ENCODE results near the gene TXNDC2. TPM values are rescaled to one million over a fixed set of nuclear protein-coding genes. Genes with fewer than 3 reads are reported as not detected.

The TXNDC2 gene
- total RNA-seq (under 1 TPM; under 0.01 to 0.09 TPM), polyA plus RNA-seq (not detected)

- no peak for DNase-seq (ENCODE audit: low spot score)
These were observed at the start of gene TXNDC2 for GRCh38 chr18:9885170-9886004. Gene TXNDC2, plus strand, starts transcription at chr18:9885973. Its CDS starts 708 bp downstream, at chr18:9886681.

GRCh38 chr18:9838144-9838877 is 47.5 kb upstream of the TXNDC2 start:
- peaks cover 0 to 2% (median 0%) of the 10 kb centered on the region in 4 donors for H3K27me3 ChIP-seq (ENCODE audit: control insufficient read depth in 4 of 4, insufficient read depth in 4 of 4, low read length in 3 of 4)
- no peak overlapping the region for H3K9ac ChIP-seq (ENCODE audit: low read depth in 1 of 2, low read length in 2 of 2)
- H3K36me3 ChIP-seq (ENCODE audit: control insufficient read depth in 4 of 4, insufficient read depth in 3 of 4, low read depth in 1 of 4, low read length in 3 of 4) = no peaks in the 10 kb centered on the region
- H3K4me3 ChIP-seq (ENCODE audit: low read depth in 1 of 3, low read length in 3 of 3) = no peak overlapping the region
- H3K27ac ChIP-seq (ENCODE audit: low read depth in 1 of 2, low read length in 2 of 2) = no peak overlapping the region
- no peaks in the 10 kb centered on the region for H3K4me1 ChIP-seq (ENCODE audit: control insufficient read depth in 4 of 4, insufficient read depth in 4 of 4, low read length in 3 of 4)
- H3K9me3 ChIP-seq (ENCODE audit: control insufficient read depth in 4 of 4, low read length in 3 of 4) = no peaks in the 10 kb centered on the region
- TF ChIP-seq ZBTB33 (IDR thresholded peaks at IDR 0.05) (no peak), CTCF (IDR thresholded peaks at IDR 0.05; ENCODE audit: low read depth, low read length, missing input control) (no peak), HNF4G (IDR thresholded peaks at IDR 0.05) (no peak), TAF1 (conservative IDR thresholded peaks at IDR 0.05) (no peak), HNF4A (conservative IDR thresholded peaks at IDR 0.05) (no peak), SP1 (IDR thresholded peaks at IDR 0.05) (no peak), YY1 (IDR thresholded peaks at IDR 0.05) (no peak), RXRA (IDR thresholded peaks at IDR 0.05) (no peak), EGR1 (IDR thresholded peaks at IDR 0.05; ENCODE audit: low read depth in 2 of 2) (no peak), JUND (IDR thresholded peaks at IDR 0.05) (no peak), FOXA1 (IDR thresholded peaks at IDR 0.05) (no peak)
- 65% methylated on average over 10 of the region's 10 CpGs for WGBS
- no peak for DNase-seq (ENCODE audit: low spot score)

More at GRCh38 chr18:9885170-9886004, at the start of gene TXNDC2:
- WGBS = 90% methylated on average over 8 of the region's 8 CpGs
- H3K27me3 ChIP-seq (ENCODE audit: control insufficient read depth in 4 of 4, insufficient read depth in 4 of 4, low read length in 3 of 4) = no peaks in the 10 kb centered on the region
- no peaks in the 10 kb centered on the region for H3K9me3 ChIP-seq (ENCODE audit: control insufficient read depth in 4 of 4, low read length in 3 of 4)
- no peak within 1 kb of the TSS for H3K4me3 ChIP-seq (ENCODE audit: low read depth in 1 of 3, low read length in 3 of 3)
- TF ChIP-seq JUND (IDR thresholded peaks at IDR 0.05) = no peak
- TF ChIP-seq ATF3 (IDR thresholded peaks at IDR 0.05) = no peak
- no peak for TF ChIP-seq RXRA (IDR thresholded peaks at IDR 0.05)
- no peak for TF ChIP-seq YY1 (IDR thresholded peaks at IDR 0.05)
- no peak for TF ChIP-seq TAF1 (conservative IDR thresholded peaks at IDR 0.05)
- TF ChIP-seq SP1 (IDR thresholded peaks at IDR 0.05) = no peak
- TF ChIP-seq RAD21 (IDR thresholded peaks at IDR 0.05) = no peak
- no peak for TF ChIP-seq GABPA (IDR thresholded peaks at IDR 0.05 in 1 of 2, conservative IDR thresholded peaks at IDR 0.05 in 1 of 2)
- no peaks in the 10 kb centered on the region for H3K4me1 ChIP-seq (ENCODE audit: control insufficient read depth in 4 of 4, insufficient read depth in 4 of 4, low read length in 3 of 4)
- H3K9ac ChIP-seq (ENCODE audit: low read depth in 1 of 2, low read length in 2 of 2) = no peak within 1 kb of the TSS
- no peak within 1 kb of the TSS for H3K27ac ChIP-seq (ENCODE audit: low read depth in 1 of 2, low read length in 2 of 2)
- no peaks in the 10 kb centered on the region for H3K36me3 ChIP-seq (ENCODE audit: control insufficient read depth in 4 of 4, insufficient read depth in 3 of 4, low read depth in 1 of 4, low read length in 3 of 4)

Measured in liver (tissue), 9 donors.